Ishikawa (cell line): ENCODE measurements around the gene DOK7.

Experiments used
- CEBPB ChIP-seq: IDR thresholded peaks from 2 replicates; pipeline ENCODE4 v1.6.1; 2012
- CREB1 ChIP-seq: IDR thresholded peaks from 2 replicates; pipeline ENCODE4 v1.6.1; 2012; ENCODE audit warnings: low read depth
- EGR1 ChIP-seq: IDR thresholded peaks from 2 replicates; pipeline ENCODE4 v1.6.1; 2012
- EP300 ChIP-seq: IDR thresholded peaks from 2 replicates; pipeline ENCODE4 v1.6.1; 2012; ENCODE audit warnings: borderline replicate concordance
- FOXM1 ChIP-seq: IDR thresholded peaks from 2 replicates; pipeline ENCODE4 v1.6.1; 2012; ENCODE audit warnings: low read depth, borderline replicate concordance
- NFIC ChIP-seq: IDR thresholded peaks from 2 replicates; pipeline ENCODE4 v1.6.1; 2012
- RAD21 ChIP-seq: IDR thresholded peaks from 2 replicates; pipeline ENCODE4 v1.6.1; 2012; ENCODE audit warnings: low read depth
- REST ChIP-seq: IDR thresholded peaks from 2 replicates; pipeline ENCODE4 v1.6.1; 2012; ENCODE audit warnings: low read depth, mild to moderate bottlenecking
- TAF1 ChIP-seq: IDR thresholded peaks from 2 replicates; pipeline ENCODE4 v1.6.1; 2012; ENCODE audit warnings: low read depth, mild to moderate bottlenecking
- TCF12 ChIP-seq: IDR thresholded peaks from 2 replicates; pipeline ENCODE4 v1.6.1; 2012; ENCODE audit warnings: low read depth
- TEAD4 ChIP-seq: IDR thresholded peaks from 2 replicates; pipeline ENCODE4 v1.6.1; 2012
- USF1 ChIP-seq: IDR thresholded peaks from 2 replicates; pipeline ENCODE4 v1.6.1; 2012
- YY1 ChIP-seq: IDR thresholded peaks from 2 replicates; pipeline ENCODE4 v1.6.1; 2012; ENCODE audit warnings: low read depth
- ZBTB7A ChIP-seq: IDR thresholded peaks from 2 replicates; pipeline ENCODE4 v1.6.1; 2012; ENCODE audit warnings: low read depth
- TF ChIP-seq, protein P1 (sequence below): IDR thresholded peaks from 2 replicates; pipeline ENCODE4 v1.6.1; 2012

Gene DOK7

GRCh38 chr4:3529363-3529762 is 66.3 kb downstream of the DOK7 start:
- no peak for TF ChIP-seq TCF12
- no peak for TF ChIP-seq FOXM1
- TF ChIP-seq EGR1: no peak
- TF ChIP-seq NFIC: no peak
- TF ChIP-seq, protein P1, sequence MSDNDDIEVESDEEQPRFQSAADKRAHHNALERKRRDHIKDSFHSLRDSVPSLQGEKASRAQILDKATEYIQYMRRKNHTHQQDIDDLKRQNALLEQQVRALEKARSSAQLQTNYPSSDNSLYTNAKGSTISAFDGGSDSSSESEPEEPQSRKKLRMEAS: no peak
- TF ChIP-seq USF1: no peak
- TF ChIP-seq REST: no peak
- TF ChIP-seq CEBPB: no peak
- no peak for TF ChIP-seq ZBTB7A
- TF ChIP-seq CREB1: no peak
- TF ChIP-seq RAD21: no peak
- TF ChIP-seq EP300: no peak
- no peak for TF ChIP-seq YY1
- TF ChIP-seq TAF1: no peak
- TF ChIP-seq TEAD4: no peak

GRCh38 chr4:3530051-3530450 is 66.9 kb downstream of the DOK7 start:
- TF ChIP-seq NFIC: no peak
- TF ChIP-seq CEBPB: no peak
- TF ChIP-seq YY1: no peak
- TF ChIP-seq, protein P1: no peak
- TF ChIP-seq REST: no peak
- no peak for TF ChIP-seq TCF12
- TF ChIP-seq TAF1: no peak
- no peak for TF ChIP-seq USF1
- no peak for TF ChIP-seq TEAD4
- no peak for TF ChIP-seq RAD21
- no peak for TF ChIP-seq ZBTB7A
- TF ChIP-seq EP300: no peak
- TF ChIP-seq EGR1: no peak
- TF ChIP-seq FOXM1: no peak
- TF ChIP-seq CREB1: no peak

- no peak for TF ChIP-seq TCF12
These were observed 67.7 kb downstream of the DOK7 start for GRCh38 chr4:3530663-3531254.

DNA sequence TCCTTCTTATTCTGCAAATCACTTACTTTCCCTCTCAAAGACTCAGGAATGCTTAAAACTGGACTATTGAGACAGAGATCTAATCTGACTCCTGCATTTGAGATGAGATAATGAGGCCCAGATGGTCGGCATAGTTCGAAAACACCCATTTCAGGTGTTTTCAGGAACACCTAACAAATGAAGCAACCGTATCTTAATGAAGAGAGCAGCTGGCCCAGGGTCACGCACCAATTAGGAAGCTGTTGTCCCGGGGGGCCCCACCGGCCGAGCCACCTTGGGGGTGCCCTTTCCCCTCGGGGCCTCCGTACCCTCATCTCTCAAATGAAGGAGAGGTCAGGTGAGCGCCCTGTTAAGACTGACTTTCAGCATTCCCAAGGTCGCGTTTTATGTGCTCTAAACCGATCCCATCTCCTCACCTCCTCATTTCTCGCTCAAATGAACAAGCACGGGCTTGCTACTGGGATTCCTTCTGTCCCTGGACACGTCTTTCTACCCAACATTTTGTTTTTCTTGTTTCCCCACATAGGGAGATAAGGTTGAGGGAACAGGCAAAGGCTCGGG is 68.3 kb downstream of the DOK7 start:
- TF ChIP-seq RAD21 (no peak), TAF1 (no peak), NFIC (no peak), TEAD4 (no peak), ZBTB7A (no peak), EGR1 (no peak), FOXM1 (no peak), CEBPB (no peak), USF1 (no peak), EP300 (no peak), CREB1 (no peak), REST (no peak), YY1 (no peak), TCF12 (no peak)
- TF ChIP-seq, protein P1: no peak
